ENCODE data around the gene VTA1.
"Not testable (repeated sequence)": the region's sequence is repeated elsewhere in the genome, so short reads cannot be mapped to it uniquely, and the experiment has no call there.

The VTA1 gene

GRCh38 chr6:142225552-142225951 lies 78.5 kb downstream of the VTA1 start:
- no peak for DNase-seq (ENCODE audit: low read depth in 2 of 2)

GRCh38 chr6:142226731-142227130 lies 79.7 kb downstream of the VTA1 start:
- DNase-seq (ENCODE audit: low read depth in 2 of 2) = no peak

GRCh38 chr6:142229518-142230270 lies 82.6 kb downstream of the VTA1 start:
- DNase-seq (ENCODE audit: low read depth in 2 of 2) = not testable (repeated sequence)

GRCh38 chr6:142232206-142233044 lies 85.4 kb downstream of the VTA1 start:
- DNase-seq (ENCODE audit: low read depth in 2 of 2) = not testable (repeated sequence)

- DNase-seq (ENCODE audit: low read depth in 2 of 2) = no peak
Measured at GRCh38 chr6:142233945-142234682, 87.1 kb downstream of the VTA1 start.

GRCh38 chr6:142235272-142235671 lies 88.2 kb downstream of the VTA1 start:
- no peak for DNase-seq (ENCODE audit: low read depth in 2 of 2)

GRCh38 chr6:142235791-142236190 lies 88.7 kb downstream of the VTA1 start:
- DNase-seq (ENCODE audit: low read depth in 2 of 2) = no peak

GRCh38 chr6:142236691-142237090 lies 89.6 kb downstream of the VTA1 start:
- DNase-seq (ENCODE audit: low read depth in 2 of 2) = no peak

GRCh38 chr6:142238881-142239280 lies 91.8 kb downstream of the VTA1 start:
- DNase-seq (ENCODE audit: low read depth in 2 of 2) = no peak

- DNase-seq (ENCODE audit: low read depth in 2 of 2) = no peak
Measured at GRCh38 chr6:142240179-142240578, 93.1 kb downstream of the VTA1 start.

- no peak for DNase-seq (ENCODE audit: low read depth in 2 of 2)
Measured at GRCh38 chr6:142241061-142241460, 94.0 kb downstream of the VTA1 start.

GRCh38 chr6:142242269-142242668 lies 95.2 kb downstream of the VTA1 start:
- DNase-seq (ENCODE audit: low read depth in 2 of 2) = no peak

- DNase-seq (ENCODE audit: low read depth in 2 of 2) = no peak
Measured at GRCh38 chr6:142246960-142247359, 99.9 kb downstream of the VTA1 start.

- no peak for DNase-seq (ENCODE audit: low read depth in 2 of 2)
Measured at GRCh38 chr6:142249266-142249665, 102.2 kb downstream of the VTA1 start.

- no peak for DNase-seq (ENCODE audit: low read depth in 2 of 2)
Measured at GRCh38 chr6:142251930-142252445, 104.9 kb downstream of the VTA1 start.

GRCh38 chr6:142254513-142254912 lies 107.5 kb downstream of the VTA1 start:
- DNase-seq (ENCODE audit: low read depth in 2 of 2) = no peak

- no peak for DNase-seq (ENCODE audit: low read depth in 2 of 2)
Measured at GRCh38 chr6:142255785-142256184, 108.7 kb downstream of the VTA1 start.

- DNase-seq (ENCODE audit: low read depth in 2 of 2) = no peak
Measured at GRCh38 chr6:142258305-142258704, 111.2 kb downstream of the VTA1 start.

- no peak for DNase-seq (ENCODE audit: low read depth in 2 of 2)
Measured at GRCh38 chr6:142258757-142259156, 111.7 kb downstream of the VTA1 start.

- DNase-seq (ENCODE audit: low read depth in 2 of 2) = no peak
Measured at GRCh38 chr6:142260748-142261147, 113.7 kb downstream of the VTA1 start.

- DNase-seq (ENCODE audit: low read depth in 2 of 2) = no peak
Measured at GRCh38 chr6:142262231-142262630, 115.2 kb downstream of the VTA1 start.

GRCh38 chr6:142265476-142265875 lies 118.4 kb downstream of the VTA1 start:
- DNase-seq (ENCODE audit: low read depth in 2 of 2) = no peak

All from stimulated activated CD4-positive, alpha-beta T cell treated with anti-CD3 and anti-CD28 coated beads, Interleukin-1b, Interleukin-23, amount 100 ng/mL, for 1 hour (primary cell).